IPS-NIHi11 (cell line): ENCODE results near the gene CCDC6.

Experiments
- DNase-seq: peaks from one replicate; pipeline ENCODE4 v3.0.0; 2012; ENCODE audit warnings: mixed read lengths, low spot score

Gene CCDC6

DNA sequence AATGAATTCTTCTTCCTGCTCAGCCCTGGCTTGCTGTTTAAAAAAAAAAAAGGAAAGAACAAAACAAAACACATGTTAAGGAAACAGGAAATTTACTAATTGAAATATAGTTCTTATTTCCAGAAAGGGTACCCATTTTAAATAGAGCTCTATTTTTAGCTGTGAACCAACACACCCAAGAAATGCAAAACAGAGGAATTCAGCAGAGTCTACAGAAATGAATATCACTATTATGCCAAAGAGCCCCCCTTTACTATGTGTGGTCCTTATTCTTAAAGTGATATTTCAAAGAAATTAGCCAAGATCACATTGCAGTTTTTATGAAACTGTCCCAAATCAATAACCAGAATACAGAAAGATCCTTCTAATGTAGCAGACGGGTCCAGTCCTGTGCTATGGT, 53.7 kb downstream of the CCDC6 start:
- no peak for DNase-seq

DNA sequence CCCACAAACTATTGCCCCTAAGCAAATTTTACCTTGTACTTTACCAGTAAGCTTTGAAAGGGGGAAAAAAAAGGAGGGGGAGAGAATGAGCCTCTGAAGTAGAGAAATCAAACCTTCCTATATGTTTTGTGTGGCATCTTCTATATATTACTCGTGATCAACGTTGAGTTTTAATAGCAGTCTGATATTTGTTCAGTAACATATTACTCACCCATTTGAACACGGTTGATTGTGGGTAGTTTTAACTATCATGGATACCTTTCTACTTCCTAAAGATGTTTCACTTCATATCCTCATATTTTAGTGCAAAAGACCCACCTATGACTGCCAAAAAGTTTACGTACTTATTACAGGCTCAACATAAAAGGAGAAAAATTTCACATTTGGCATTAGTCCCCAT, 54.5 kb downstream of the CCDC6 start:
- DNase-seq: no peak

DNA sequence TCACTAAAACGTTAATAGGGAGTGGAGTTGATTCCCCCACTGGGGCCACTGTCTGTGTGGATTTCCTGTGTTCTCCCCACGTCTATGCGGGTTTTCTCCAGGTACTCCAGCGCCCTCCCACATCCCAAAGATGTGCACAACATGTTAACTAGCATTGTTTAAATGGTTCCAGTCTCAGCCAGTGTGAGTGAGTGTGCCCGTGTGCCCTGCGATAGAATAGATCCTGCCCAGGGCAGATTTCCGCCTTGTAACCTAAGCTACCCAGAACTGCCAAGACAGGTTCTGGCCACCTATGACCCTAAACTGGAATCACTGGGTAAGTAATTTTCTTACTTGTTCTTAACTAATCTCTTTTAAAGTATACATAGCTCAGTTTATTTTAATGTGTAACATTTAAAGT, 58.5 kb downstream of the CCDC6 start:
- DNase-seq: no peak

DNA sequence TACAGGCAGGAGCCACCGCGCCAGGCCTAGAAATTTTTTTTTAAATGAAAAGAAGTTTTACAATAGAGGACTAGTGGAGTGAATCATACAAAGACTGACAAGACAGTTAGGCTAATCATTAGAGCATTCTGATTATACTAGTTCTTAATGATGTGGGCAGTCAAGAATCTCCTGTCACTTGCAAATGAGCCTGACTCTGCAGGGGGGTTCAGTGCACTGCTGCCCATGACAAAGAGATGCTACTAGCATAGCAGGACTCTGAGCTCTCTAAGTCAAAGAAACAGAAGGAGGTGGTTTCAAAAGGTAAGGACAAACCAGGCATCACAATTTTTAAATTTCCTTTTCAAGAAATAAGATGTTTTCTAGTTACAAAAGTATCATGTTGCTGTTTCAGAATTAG, 59.0 kb downstream of the CCDC6 start:
- peak; percentile 57 for DNase-seq

DNA sequence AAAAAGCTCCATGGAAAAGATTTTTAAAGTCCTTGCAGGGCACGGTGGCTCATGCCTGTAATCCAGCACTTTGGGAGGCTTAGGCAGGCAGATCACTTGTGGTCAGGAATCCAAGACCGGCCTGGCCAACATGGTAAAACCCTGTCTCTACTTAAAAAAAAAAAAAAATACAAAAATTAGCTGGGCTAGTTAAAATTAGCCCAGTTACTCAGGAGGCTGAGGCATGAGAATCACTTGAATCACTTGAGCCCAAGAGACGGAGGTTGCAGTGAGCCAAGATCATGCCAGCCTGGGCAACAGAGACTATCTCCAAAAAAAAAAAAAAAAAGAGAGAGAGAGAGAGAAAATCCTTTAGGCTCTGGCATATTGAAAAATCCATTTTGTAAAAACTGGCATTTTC, 61.9 kb downstream of the CCDC6 start:
- no peak for DNase-seq

DNA sequence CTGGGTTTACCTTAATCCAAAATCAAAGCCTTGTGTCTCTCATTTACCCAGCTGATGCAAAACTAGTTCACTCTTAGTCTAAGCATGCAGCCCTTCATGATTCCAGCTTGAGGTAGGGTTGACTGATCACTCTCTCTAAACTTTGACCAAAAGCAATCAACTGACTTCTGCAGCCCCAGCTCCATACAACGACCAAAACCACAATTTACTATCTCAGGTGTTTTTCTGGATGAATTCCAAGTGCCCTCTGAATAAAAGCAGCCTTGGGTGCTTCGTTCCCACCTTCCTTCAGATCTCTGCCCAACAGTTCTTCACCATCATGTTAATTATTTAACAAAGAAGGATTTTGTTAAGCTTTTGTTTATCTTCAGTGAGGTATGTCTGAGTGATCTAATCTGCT, 62.6 kb downstream of the CCDC6 start:
- no peak for DNase-seq

DNA sequence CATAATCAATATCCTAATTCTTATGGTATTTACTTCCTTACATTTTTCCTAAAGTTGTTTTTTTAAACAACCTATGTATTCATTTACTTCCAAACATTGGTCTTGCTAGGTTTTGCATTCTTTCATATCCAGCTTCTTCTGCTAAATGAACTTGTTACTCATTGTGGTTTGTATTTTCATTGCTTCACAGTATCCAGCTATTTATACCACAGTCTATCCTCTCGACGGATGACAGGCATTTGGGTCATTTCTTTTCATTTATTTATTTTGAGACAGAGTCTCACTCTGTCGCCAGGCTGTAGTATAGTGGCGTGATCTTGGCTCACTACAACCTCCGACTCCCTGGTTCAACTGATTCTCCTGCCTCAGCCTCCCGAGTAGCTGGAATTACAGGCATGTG, 66.8 kb downstream of the CCDC6 start:
- DNase-seq: no peak

DNA sequence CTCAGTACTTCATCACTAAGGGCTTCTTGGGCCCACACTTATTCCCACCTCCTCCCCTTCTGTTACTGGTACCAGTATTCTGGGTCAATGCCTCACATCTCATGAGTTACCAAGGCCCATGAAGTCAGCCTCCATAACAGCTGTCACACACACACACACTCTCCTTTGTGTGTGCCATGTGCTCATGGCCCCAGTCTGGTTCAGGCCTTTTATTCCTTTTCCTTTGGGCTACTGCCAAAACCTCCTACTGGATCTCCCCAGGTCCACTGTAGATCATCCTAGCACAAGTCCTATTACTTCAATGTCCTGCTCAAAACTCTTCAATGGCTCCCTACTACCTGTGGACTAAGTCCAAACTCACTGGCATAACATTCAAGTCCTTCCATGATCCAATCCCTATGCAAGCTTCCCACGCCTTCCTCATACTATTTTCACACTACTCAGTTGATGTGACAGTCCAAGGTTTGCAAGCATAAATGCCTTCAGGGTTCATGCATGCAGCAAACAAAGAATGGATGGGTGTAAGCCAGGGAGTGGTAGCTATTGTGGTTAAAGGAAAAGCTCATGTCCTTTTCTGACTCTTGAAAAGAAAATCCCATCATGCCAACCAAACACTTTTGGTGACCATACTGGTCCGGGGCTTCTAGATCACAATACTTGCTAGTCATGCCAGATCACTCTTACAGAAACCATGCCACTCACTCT, 68.1 kb downstream of the CCDC6 start:
- no peak for DNase-seq

DNA sequence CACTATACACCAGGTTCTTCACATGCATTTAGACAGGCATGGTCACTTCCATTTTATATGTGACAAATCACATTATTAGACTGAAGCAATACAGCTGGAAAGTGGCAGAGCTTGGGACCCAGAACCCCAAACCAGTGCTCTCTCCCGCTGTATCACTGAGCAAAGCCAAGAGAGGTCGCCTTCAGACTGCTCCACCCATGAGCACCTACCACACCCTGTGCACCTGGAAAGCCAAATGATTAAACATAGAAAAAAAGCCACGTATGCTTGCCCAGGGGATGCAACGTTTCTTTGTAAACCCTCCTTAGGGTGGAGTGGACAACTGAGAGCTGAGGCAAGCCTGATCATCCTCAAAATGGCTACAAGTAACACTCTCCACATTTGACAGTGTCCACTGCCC, 72.5 kb downstream of the CCDC6 start:
- no peak for DNase-seq

DNA sequence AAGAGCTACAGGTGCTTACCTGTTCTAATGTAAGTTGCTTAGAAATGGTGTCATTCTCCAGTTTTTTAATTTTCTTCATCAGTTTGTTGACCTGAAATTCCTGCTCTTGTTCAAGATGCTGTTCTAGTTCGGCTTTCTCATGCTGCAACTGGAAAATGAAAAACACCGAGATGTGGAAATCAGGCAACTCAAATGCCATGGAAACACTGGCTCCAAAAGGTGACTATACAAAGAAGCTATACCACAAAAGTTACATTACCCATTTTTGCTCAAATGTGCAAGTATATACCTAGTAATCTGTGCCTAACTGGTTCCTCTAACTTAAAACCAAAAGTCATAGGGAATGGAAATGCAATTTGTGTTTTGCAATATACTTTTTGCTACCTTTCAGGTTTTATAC, 73.8 kb downstream of the CCDC6 start:
- DNase-seq: no peak

DNA sequence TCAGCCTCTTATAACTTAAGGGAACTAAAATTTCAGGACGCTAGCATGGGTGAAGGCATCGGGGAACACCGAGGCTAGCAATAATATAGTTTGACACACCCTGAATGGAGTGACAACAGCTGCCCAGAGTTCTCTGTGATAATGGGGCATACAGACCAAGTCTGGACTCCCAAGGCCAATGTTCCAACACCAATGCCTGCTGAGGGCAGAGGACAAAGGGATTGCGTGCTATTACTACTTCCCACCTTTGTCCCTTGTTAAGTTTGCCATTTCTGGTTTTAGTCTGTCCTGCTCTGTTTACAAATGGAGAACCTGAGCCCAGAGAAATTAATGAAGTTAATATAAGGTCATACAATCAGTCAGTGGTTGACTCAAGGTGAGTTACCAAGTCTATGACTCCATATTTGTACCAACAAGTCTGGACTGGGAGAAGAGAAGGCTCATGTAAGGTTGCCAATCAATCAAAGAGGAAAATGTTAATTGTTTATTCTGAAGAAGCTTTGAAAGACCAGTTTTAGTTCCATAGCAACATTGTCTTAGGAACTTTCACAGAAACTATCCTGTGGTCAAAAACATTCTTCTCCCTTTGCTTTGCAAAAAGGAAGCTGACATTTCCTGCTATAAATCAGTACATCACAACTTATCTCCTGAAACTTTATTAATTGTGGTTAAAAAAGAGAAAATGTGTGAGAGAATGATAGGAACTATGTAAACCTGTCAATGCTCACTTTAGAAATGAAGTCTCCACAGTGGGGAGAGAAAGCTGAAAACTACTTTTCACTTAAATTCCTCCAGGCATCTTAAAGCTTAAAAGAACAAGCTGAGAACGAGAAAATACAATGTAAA, 74.5 kb downstream of the CCDC6 start:
- DNase-seq: no peak

DNA sequence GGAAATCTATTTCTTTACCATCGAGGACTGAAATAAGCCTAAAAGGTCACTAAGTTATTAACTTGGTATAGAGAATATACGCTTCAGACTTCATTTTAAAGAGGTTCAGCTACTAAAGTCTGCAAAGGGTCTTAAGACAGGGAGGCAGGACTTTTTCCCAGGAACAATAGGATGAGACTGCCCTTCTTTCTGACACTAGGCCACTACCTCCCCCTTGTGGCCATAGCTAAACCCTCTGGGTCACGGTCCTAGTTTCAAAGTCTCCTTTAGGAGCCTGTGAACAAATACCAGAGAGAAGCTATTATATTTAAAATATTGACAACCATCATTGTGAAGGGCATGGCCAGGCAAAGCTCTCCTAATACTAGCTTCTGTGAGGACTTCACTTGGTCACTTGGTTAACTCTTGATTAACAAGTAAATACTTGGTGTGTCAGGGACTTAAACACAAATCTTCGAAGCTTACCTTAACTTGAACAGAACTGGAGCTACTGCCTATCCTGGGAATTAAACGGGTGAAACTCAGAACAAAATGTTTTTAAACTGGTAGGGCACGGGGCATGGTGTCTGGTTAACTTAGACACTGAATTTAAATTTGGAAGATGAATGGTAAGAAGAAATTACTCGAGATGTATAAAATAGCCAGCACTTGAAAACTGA, 75.6 kb downstream of the CCDC6 start:
- DNase-seq: peak; percentile 77

DNA sequence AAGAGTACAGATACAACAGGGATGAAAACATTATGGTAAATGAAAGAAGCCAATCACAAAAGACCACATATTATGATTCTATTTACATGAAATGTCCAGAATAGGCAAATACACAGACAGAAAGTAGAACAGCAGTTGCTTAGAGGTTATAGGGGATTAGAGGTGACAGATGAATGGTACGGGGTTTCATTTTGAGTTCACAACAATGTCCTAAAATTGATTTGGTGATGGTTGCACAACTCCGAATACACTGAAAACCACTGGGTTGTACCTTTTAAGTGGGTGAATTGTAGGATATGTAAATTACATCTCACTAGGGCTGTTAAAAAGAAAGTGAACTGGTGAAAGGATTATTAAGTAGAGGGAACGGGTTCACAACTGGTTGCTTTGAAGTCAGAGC, 76.8 kb downstream of the CCDC6 start:
- no peak for DNase-seq

DNA sequence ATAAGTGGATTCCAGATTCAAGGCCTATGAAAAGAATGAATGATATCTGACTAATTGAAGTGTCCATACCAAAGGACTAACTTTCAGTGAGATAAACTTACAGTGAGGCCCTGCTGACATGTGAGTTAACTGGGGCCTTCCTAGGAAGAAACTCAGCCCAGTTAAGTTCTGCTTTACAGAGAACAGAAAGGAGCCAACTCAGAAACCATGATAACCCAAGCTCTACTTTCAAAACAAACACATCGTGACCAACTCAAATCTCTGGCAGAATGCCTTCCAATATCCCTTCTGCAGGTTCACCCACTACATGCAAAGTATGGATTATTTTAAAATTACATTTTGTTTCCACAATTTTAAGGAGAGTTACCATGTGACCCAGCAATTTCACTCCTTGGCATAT, 77.3 kb downstream of the CCDC6 start:
- no peak for DNase-seq

DNA sequence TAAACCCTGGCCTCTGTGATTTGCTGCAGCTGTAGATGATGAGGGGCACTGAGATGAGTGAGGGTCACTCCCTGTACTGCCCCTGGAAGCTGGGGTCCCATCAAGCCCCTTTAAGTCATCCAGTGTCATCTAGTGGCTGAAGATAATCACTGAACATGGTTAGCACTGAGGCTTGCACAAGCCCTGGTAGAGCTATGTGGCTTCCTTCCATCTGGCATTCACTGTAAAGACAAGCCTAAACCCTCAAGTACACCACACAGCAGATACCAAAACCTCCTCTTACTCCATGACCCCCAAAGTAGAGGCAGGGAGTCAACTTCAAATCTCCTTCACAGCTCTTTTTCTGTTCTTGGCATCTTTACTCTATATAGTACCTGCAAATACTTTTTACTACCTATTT, 80.4 kb downstream of the CCDC6 start:
- no peak for DNase-seq

DNA sequence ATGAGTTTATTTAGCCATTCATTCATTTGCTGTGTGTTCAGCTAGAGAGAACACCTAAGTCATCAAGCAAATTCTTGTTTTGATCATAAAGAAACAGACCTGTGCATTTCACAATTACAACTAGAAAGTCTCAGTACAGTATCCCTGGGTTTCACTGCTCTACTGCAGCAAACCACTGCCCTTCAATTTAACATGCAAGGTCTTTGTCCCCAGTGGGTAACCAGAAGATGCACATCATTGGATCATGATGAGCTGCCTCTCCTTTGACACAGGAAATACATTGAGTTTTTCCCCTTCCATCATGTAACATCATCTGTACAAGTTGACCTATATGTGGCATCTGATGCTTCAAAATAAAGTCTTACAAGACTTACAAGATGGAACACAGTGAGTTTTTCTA, 82.6 kb downstream of the CCDC6 start:
- DNase-seq: no peak

DNA sequence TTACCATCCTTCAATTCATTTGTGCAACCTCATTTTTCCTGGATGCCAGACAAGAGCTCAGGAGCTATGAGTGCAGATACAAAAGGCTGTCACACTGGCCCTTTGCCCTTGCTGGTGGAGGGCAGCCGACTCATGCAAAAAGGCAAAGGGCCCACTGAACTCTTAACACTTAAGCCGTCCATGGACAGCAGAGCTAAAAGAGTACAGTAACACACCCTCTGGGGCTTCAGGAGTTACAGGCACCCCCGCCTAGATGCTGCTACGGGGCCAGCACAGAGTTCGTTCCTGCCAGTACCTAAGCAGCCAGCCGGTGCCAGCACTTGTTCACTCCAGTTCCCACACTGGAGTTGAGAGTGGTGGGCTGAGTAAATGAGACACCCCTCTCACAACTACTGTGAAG, 83.2 kb downstream of the CCDC6 start:
- DNase-seq: no peak

DNA sequence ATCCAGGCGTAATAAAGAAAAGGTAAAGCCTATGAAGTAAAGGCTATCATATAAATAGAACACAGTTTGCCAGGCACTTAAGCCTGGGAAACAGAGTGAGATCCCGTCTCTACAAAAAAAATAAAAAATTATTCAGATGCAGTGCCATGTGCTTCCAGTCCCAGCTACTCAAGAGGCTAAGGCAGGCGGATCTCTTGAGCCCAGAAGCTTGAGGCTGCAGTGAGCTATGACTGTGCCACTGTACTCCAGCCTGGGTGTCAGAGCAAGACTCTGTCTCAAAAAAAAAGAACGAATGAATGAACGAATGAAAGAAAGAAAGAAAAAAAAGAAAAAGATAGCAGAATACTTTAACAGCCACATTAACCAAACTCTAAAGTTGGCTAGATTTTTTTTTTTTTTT, 85.9 kb downstream of the CCDC6 start:
- DNase-seq: no peak

DNA sequence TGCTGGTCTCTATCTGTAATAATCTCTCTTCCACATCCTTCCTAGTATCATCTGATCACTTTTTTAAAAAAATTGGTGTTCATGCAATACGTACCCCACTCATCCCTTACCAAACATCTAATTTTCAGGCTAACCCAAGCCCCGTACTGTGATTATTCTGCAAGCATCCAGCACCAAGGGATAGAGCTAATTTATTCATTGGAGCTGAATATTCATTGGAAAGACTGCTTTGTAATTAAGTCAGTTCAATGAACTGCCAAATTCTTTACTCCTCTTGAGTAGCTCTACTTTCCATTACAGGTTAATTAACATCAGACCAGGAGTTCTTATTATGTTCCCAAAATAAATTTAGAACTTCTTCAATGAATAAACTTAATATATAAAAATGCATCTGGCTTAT, 86.7 kb downstream of the CCDC6 start:
- no peak for DNase-seq

DNA sequence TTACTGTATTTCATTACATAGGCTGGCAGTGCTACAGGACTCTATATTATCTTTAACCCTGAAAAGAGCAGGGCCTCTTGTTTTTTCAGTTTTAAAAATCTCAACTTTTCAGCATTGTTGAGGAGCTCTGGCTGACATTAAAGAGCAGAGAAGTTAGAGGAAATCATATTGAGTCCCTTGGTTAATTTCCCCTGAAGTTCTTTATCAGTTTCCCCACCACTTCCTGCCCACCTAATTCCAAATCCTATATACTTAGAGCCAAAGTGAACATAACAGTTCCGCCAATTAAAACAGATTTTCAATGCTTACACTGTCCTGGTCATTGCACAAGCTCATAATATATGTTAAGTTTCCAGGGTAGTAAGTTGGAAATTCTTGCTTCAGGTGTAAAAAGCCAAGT, 87.1 kb downstream of the CCDC6 start:
- DNase-seq: no peak

DNA sequence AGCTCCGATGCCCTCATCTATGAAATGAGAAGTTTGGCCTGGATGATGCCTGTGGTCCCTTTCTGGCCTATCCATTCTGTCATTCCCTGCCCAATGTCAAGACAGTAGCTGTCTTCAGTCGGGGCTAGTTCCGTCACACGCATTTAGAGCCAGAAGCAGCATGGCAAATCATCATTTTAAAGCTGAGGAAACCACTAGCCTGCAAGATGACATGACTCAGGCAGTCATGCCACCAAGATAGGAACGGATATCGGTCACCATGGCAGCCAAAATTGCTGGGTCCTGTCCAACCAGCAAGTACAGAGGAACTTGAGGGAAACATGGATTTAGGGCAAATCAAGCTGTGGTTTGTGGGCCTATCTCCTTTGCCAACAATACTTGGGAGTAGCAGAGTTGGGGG, 88.6 kb downstream of the CCDC6 start:
- DNase-seq: no peak

DNA sequence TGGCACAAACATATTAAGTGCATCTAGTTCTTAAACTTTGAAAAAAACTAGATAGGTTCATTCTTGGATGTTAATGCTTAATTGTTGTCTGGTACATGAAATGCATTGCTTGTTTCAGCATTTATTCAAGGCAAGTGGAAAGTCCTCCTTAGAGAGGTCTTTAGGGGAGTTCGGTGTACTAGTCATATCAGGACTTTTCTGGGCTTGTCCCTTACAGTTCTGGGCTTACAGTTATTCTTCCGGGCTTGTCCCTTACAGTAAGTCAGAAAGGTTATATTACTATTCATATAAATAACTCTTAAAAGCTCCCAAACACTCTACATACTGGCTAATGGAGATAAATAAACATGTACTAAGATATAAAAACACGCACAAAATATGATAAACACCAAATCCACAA, 91.5 kb downstream of the CCDC6 start:
- DNase-seq: no peak

DNA sequence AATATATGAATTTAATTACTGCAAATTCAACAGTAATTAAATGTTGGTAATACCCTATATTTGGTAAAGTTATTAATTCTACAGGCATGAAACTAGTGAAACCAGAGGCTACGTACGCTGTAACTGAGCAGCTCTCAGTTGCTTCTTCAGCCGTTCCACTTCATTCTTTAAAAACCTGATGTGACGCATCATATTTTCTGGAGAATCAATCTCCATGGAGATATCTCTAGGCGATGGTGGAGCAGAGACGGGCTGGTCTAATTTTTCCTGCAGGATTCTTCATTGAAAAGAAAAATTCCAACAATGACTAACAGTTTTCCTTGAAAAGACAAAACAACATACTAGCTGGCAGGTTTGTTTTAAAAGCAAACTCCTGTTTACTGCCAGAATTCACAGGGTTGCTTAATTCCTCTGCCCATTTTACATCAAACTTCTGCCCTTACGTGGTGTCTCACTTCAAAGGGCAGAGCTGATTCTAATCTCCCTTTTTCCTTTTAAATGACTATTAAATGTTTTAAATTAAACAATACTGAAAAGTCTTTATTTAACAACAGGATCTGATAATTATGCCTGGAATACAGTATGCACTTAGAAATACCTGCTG, 93.7 kb downstream of the CCDC6 start:
- DNase-seq: no peak
